K562 (cell line): ENCODE results near the gene S100A8. TPM values are rescaled to one million over a fixed set of nuclear protein-coding genes. Genes with fewer than 3 reads are reported as not detected.

Source experiments
- ATAC-seq: fragments of 200-7000 bp; cut with Tn5 transposase; 3 replicates; pipeline ENCODE4 v1.9.1; 2020; ENCODE audit warnings: moderate library complexity
- BruUV-seq: library from RNA; stranded (reverse); fragments of 400-500 nt; replicated peaks from 2 replicates; lab custom pipeline; 2021; lab: Mats Ljungman, UMichigan
- CTCF ChIA-PET: fragments of 300-600 bp; formaldehyde crosslinking; extraction: SDS; loops from one replicate; lab custom pipeline; 2021; ENCODE audit warnings: low intra/inter-chr PET ratio; lab: Yijun Ruan, JAX
- POLR2A ChIA-PET: fragments of 300-600, 350-650 bp; sonication (Branson Sonifier 250); formaldehyde crosslinking; extraction: SDS; loops from one replicate; lab custom pipeline; 2021; ENCODE audit warnings: antibody characterized with exemption, inconsistent platforms; lab: Yijun Ruan, JAX
- DNase-seq, 4 experiments: peaks; one replicate each; pipeline versions ENCODE4 v3.0.0 to v3.0.0-alpha.2; 2011 to 2018; ENCODE audit warnings: low spot score in 3 of 4, mixed read lengths in 3 of 4; ENCODE audit errors: extremely low read depth in 1 of 4
- FAIRE-seq: peaks from 2 replicates; lab custom pipeline; 2011; peaks lifted over from hg19 to GRCh38; lab: Jason Lieb, UNC
- H2AFZ ChIP-seq: 2 replicates; pipeline ENCODE4 v1.6.0; 2011; ENCODE audit warnings: low read depth, low read length, control low read depth, inconsistent platforms
- H3K27ac ChIP-seq: fragments of 200-600 bp; 3 replicates; pipeline ENCODE4 v1.8.0; 2011; ENCODE audit warnings: low read depth, mild to moderate bottlenecking, control low read depth, inconsistent platforms, low read length, moderate library complexity, mixed read lengths; ENCODE audit errors: extremely low read depth
- H3K27me3 ChIP-seq, 2 experiments: fragments of 300-600 bp in 1 of 2; 2 replicates in 1 of 2; 3 replicates in 1 of 2; pipeline versions ENCODE4 v1.6.0 to v1.8.0; 2011; ENCODE audit warnings: inconsistent platforms in 2 of 2, low read length in 2 of 2, mild to moderate bottlenecking in 1 of 2, mixed read lengths in 1 of 2, moderate library complexity in 1 of 2; ENCODE audit not compliant: control insufficient read depth in 2 of 2, insufficient read depth in 2 of 2
- H3K36me3 ChIP-seq: fragments of 300-600 bp; 3 replicates; pipeline ENCODE4 v1.8.0; 2011; ENCODE audit warnings: mild to moderate bottlenecking, low read length, inconsistent platforms; ENCODE audit not compliant: control insufficient read depth, insufficient read depth
- H3K4me1 ChIP-seq, 2 experiments: fragments of 200-600 bp in 1 of 2; replicated peaks in 1 of 2; 2 replicates in 1 of 2; 3 replicates in 1 of 2; pipeline versions ENCODE4 v1.5.1 to v1.8.0; 2011; ENCODE audit warnings: inconsistent platforms in 2 of 2, low read length in 2 of 2, mild to moderate bottlenecking in 1 of 2, mixed read lengths in 1 of 2, moderate library complexity in 1 of 2; ENCODE audit not compliant: control insufficient read depth in 2 of 2, insufficient read depth in 2 of 2
- H3K4me2 ChIP-seq: 2 replicates; pipeline ENCODE4 v1.6.1; 2011; ENCODE audit warnings: low read length, control low read depth, inconsistent platforms, mixed read lengths; ENCODE audit not compliant: insufficient read depth
- H3K4me3 ChIP-seq: fragments of 200-600 bp; sonication (generic), shearing (Covaris generic); 2 replicates; pipeline ENCODE4 v1.5.1; 2016; ENCODE audit warnings: control low read depth, inconsistent platforms
- H3K79me2 ChIP-seq: fragments of 200-600 bp; 3 replicates; pipeline ENCODE4 v1.8.0; 2011; ENCODE audit warnings: low read length, inconsistent platforms; ENCODE audit not compliant: control insufficient read depth, insufficient read depth
- H3K9ac ChIP-seq, 2 experiments: 2 replicates each; pipeline versions ENCODE4 v1.6.0 to v1.6.1; 2011; ENCODE audit warnings: low read depth in 2 of 2, low read length in 2 of 2, control low read depth in 1 of 2, inconsistent platforms in 1 of 2, mild to moderate bottlenecking in 1 of 2, mixed read lengths in 1 of 2; ENCODE audit not compliant: insufficient read depth in 1 of 2
- H3K9me1 ChIP-seq: one replicate; pipeline ENCODE4 v1.6.0; 2011; ENCODE audit warnings: inconsistent platforms, mild to moderate bottlenecking, low read length, moderate library complexity; ENCODE audit not compliant: control insufficient read depth, insufficient read depth
- H3K9me3 ChIP-seq: replicated peaks from 2 replicates; pipeline ENCODE4 v1.5.1; 2011; ENCODE audit warnings: low read depth, low read length, inconsistent platforms; ENCODE audit not compliant: control insufficient read depth, insufficient read depth
- H4K20me1 ChIP-seq: replicated peaks from 2 replicates; pipeline ENCODE4 v1.6.1; 2011; ENCODE audit warnings: low read length, inconsistent platforms, mixed read lengths; ENCODE audit not compliant: control insufficient read depth, insufficient read depth
- ASH1L ChIP-seq: fragments of 450-650 bp; IDR thresholded peaks from 2 replicates; pipeline ENCODE4 v1.6.1; 2018; ENCODE audit warnings: borderline replicate concordance, mild to moderate bottlenecking, low read depth; ENCODE audit not compliant: partially characterized antibody
- CHD1 ChIP-seq: fragments of 200-600 bp; sonication (generic); IDR thresholded peaks from one replicate; pipeline ENCODE4 v1.6.1; 2012; ENCODE audit warnings: mild to moderate bottlenecking, moderate library complexity, low read length, inconsistent platforms
- MEF2D ChIP-seq: conservative IDR thresholded peaks from 2 replicates; pipeline ENCODE4 v1.6.1; 2016; ENCODE audit warnings: low read depth, missing genetic modification characterization, missing compliant biosample characterization
- SNAPC5 ChIP-seq: fragments of 250-450 bp; sonication (Bioruptor Pico); IDR thresholded peaks from 2 replicates; pipeline ENCODE4 v1.8.0; 2021; ENCODE audit warnings: moderate library complexity, mild to moderate bottlenecking, inconsistent platforms
- SNRNP70 ChIP-seq: fragments of 200-400 bp; formaldehyde crosslinking; optimal IDR thresholded peaks from 2 replicates; pipeline ENCODE3; 2017; ENCODE audit warnings: low read depth, low read length
- TAL1 ChIP-seq: fragments of 450-650 bp; IDR thresholded peaks from 2 replicates; pipeline ENCODE4 v1.6.1; 2016; ENCODE audit warnings: mild to moderate bottlenecking
- TCF7L2 ChIP-seq: fragments of 150-350 bp; IDR thresholded peaks from 2 replicates; pipeline ENCODE4 v1.6.1; 2016; ENCODE audit warnings: low read depth, mild to moderate bottlenecking, low read length, moderate library complexity
- TGIF2 ChIP-seq: sonication (generic); formaldehyde crosslinking; IDR thresholded peaks from 2 replicates; pipeline ENCODE4 v1.8.1; 2022; ENCODE audit warnings: mild to moderate bottlenecking, missing genetic modification reagents, moderate library complexity
- ZNF395 ChIP-seq: fragments of 200-800 bp; sonication (Bioruptor generic); IDR thresholded peaks from 2 replicates; pipeline ENCODE4 v1.6.1; 2017; ENCODE audit warnings: missing genetic modification characterization, missing compliant biosample characterization
- WGBS: fragments of 100-300 bp; shearing (Covaris generic); methylation state at CpG from one replicate; pipeline ENCODE4 v1.1.6; 2016; ENCODE audit warnings: low coverage, mixed read lengths; ENCODE audit not compliant: insufficient coverage; ENCODE audit errors: missing lambda C conversion rate; 5-methylcytosine and 5-hydroxymethylcytosine counted together
- in situ Hi-C: fragments of 300-500 bp; cut with MboI; formaldehyde crosslinking; loops from 4 replicates; pipeline ENCODE4 v1.15.0; 2018; ENCODE audit warnings: inconsistent platforms, mixed read lengths
- intact Hi-C: fragments of 100-400 bp; cut with micrococcal nuclease; formaldehyde crosslinking; loops from 2 replicates; pipeline ENCODE4 v1.14.2; 2022
- polyA plus RNA-seq, 8 experiments: library from polyadenylated mRNA; depleted of rRNA in 4 of 8; stranded (reverse) in 5 of 8; unstranded in 3 of 8; fragments of >200 nt; fragmentation: Nextera tagmentation in 2 of 8; fragmentation: Illumina TruSeq in 1 of 8; extraction: Ambion mirVana in 2 of 8; extraction: Trizol in 1 of 8; gene quantifications; 2 replicates each; pipeline versions ENCODE4 v1.2.1 to v1.2.3, GENCODE V29; 2011 to 2014; ENCODE audit warnings: inconsistent platforms in 1 of 8, missing spikeins in 1 of 8
- total RNA-seq, 7 experiments: library from RNA; depleted of rRNA in 6 of 7; stranded (reverse); fragments of >200 nt in 6 of 7; fragmentation: Illumina TruSeq in 2 of 7; extraction: Trizol in 2 of 7; gene quantifications; 2 replicates each; pipeline versions ENCODE4 v1.2.1 to v1.2.3, GENCODE V29; 2011 to 2021; ENCODE audit warnings: low replicate concordance in 1 of 7
- TF ChIP-seq, protein P1 (sequence below): fragments of 250-450 bp; sonication (Bioruptor Pico); IDR thresholded peaks from 2 replicates; pipeline ENCODE4 v1.5.0; 2021; ENCODE audit warnings: mild to moderate bottlenecking, borderline replicate concordance
- TF ChIP-seq, protein P2 (sequence below): fragments of 150-350 bp; conservative IDR thresholded peaks from 2 replicates; pipeline ENCODE4 v1.6.1; 2014; ENCODE audit warnings: low read length
- TF ChIP-seq, protein P3 (sequence below): fragments of 250-450 bp; sonication (Bioruptor Pico); IDR thresholded peaks from 2 replicates; pipeline ENCODE4 v1.4.0; 2020; ENCODE audit warnings: mild to moderate bottlenecking, moderate library complexity

The S100A8 gene
- total and polyA plus RNA-seq, 9 of the 15 experiments (the other 6 are each of a cell fraction or from before 2014, with no cell fraction given), result 0.15 to 0.60 TPM; not detected in 7

- no peak overlapping the region for H3K9ac ChIP-seq
- H3K27ac ChIP-seq, result no peak overlapping the region
- CTCF ChIA-PET, result no interaction called here
- H3K27me3 ChIP-seq, result peaks cover 0 to 6% of the 10 kb centered on the region in 2 experiments; a peak in 3 of 5 replicates
- intact Hi-C loops (no loop called here), in situ Hi-C loops (no loop called here)
- DNase-seq (no peak), ATAC-seq (no peak), FAIRE-seq (no peak)
- H3K36me3 ChIP-seq, result no peaks in the 10 kb centered on the region
- POLR2A ChIA-PET, result no interaction called here
- no peak overlapping the region for H3K4me3 ChIP-seq
- H3K9me1 ChIP-seq, result peaks cover 10% of the 10 kb centered on the region
- no peak overlapping the region for H2AFZ ChIP-seq
- no TSS peak for BruUV-seq
- no peak overlapping the region for H3K4me2 ChIP-seq
- H4K20me1 ChIP-seq, result peaks cover 8% of the 10 kb centered on the region
- H3K79me2 ChIP-seq, result no peaks in the 10 kb centered on the region
- 47% methylated on average over 4 of the region's 4 CpGs for WGBS
- no peaks in the 10 kb centered on the region for H3K9me3 ChIP-seq
- peaks cover 51 to 60% of the 10 kb centered on the region in 2 experiments for H3K4me1 ChIP-seq
- TF ChIP-seq, protein P1, sequence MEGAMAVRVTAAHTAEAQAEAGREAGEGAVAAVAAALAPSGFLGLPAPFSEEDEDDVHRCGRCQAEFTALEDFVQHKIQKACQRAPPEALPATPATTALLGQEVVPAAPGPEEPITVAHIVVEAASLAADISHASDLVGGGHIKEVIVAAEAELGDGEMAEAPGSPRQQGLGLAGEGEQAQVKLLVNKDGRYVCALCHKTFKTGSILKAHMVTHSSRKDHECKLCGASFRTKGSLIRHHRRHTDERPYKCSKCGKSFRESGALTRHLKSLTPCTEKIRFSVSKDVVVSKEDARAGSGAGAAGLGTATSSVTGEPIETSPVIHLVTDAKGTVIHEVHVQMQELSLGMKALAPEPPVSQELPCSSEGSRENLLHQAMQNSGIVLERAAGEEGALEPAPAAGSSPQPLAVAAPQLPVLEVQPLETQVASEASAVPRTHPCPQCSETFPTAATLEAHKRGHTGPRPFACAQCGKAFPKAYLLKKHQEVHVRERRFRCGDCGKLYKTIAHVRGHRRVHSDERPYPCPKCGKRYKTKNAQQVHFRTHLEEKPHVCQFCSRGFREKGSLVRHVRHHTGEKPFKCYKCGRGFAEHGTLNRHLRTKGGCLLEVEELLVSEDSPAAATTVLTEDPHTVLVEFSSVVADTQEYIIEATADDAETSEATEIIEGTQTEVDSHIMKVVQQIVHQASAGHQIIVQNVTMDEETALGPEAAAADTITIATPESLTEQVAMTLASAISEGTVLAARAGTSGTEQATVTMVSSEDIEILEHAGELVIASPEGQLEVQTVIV (CRISPR knock-in tag), result no peak
- TF ChIP-seq TGIF2 (CRISPR knock-in tag), result no peak
- no peak for TF ChIP-seq SNRNP70
- no peak for TF ChIP-seq SNAPC5
- TF ChIP-seq ZNF395 (CRISPR knock-in tag), result no peak
- TF ChIP-seq, protein P2, sequence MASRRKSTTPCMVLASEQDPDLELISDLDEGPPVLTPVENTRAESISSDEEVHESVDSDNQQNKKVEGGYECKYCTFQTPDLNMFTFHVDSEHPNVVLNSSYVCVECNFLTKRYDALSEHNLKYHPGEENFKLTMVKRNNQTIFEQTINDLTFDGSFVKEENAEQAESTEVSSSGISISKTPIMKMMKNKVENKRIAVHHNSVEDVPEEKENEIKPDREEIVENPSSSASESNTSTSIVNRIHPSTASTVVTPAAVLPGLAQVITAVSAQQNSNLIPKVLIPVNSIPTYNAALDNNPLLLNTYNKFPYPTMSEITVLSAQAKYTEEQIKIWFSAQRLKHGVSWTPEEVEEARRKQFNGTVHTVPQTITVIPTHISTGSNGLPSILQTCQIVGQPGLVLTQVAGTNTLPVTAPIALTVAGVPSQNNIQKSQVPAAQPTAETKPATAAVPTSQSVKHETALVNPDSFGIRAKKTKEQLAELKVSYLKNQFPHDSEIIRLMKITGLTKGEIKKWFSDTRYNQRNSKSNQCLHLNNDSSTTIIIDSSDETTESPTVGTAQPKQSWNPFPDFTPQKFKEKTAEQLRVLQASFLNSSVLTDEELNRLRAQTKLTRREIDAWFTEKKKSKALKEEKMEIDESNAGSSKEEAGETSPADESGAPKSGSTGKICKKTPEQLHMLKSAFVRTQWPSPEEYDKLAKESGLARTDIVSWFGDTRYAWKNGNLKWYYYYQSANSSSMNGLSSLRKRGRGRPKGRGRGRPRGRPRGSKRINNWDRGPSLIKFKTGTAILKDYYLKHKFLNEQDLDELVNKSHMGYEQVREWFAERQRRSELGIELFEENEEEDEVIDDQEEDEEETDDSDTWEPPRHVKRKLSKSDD, result no peak
- TF ChIP-seq TAL1, result no peak
- TF ChIP-seq CHD1, result no peak
- no peak for TF ChIP-seq TCF7L2
- no peak for TF ChIP-seq MEF2D (tag)
- TF ChIP-seq ASH1L, result no peak
- TF ChIP-seq, protein P3, sequence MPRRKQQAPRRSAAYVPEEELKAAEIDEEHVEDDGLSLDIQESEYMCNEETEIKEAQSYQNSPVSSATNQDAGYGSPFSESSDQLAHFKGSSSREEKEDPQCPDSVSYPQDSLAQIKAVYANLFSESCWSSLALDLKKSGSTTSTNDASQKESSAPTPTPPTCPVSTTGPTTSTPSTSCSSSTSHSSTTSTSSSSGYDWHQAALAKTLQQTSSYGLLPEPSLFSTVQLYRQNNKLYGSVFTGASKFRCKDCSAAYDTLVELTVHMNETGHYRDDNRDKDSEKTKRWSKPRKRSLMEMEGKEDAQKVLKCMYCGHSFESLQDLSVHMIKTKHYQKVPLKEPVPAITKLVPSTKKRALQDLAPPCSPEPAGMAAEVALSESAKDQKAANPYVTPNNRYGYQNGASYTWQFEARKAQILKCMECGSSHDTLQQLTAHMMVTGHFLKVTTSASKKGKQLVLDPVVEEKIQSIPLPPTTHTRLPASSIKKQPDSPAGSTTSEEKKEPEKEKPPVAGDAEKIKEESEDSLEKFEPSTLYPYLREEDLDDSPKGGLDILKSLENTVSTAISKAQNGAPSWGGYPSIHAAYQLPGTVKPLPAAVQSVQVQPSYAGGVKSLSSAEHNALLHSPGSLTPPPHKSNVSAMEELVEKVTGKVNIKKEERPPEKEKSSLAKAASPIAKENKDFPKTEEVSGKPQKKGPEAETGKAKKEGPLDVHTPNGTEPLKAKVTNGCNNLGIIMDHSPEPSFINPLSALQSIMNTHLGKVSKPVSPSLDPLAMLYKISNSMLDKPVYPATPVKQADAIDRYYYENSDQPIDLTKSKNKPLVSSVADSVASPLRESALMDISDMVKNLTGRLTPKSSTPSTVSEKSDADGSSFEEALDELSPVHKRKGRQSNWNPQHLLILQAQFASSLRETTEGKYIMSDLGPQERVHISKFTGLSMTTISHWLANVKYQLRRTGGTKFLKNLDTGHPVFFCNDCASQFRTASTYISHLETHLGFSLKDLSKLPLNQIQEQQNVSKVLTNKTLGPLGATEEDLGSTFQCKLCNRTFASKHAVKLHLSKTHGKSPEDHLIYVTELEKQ (CRISPR knock-in tag), result no peak
These were observed 41.1 kb upstream of the S100A8 start for GRCh38 chr1:153431928-153432327.
